Activated T-cell treated with anti-CD3 and anti-CD28 coated beads, Interleukin-2, amount 50 U/mL, for 4 hours (primary cell): ENCODE results near the gene RBFOX1. TPM values are rescaled to one million over a fixed set of nuclear protein-coding genes. Genes with fewer than 3 reads are reported as not detected.
"Not testable (repeated sequence)": the region's sequence is repeated elsewhere in the genome, so short reads cannot be mapped to it uniquely, and the experiment has no call there.

Source experiments
- ATAC-seq, 2 donors: fragments of 200-7000 bp; cut with Tn5 transposase; one replicate each; pipeline ENCODE4 v1.10.0; 2021
- DNase-seq: peaks from one replicate; pipeline ENCODE4 v3.0.0-alpha.2; 2020
- H3K27me3 Mint-ChIP-seq: one replicate; pipeline ENCODE4 v1.8.0; 2021; ENCODE audit warnings: low read depth, mixed read lengths
- H3K36me3 Mint-ChIP-seq: one replicate; pipeline ENCODE4 v1.8.0; 2022; ENCODE audit warnings: mixed read lengths; ENCODE audit not compliant: insufficient read depth
- H3K4me1 Mint-ChIP-seq: one replicate; pipeline ENCODE4 v1.8.0; 2021; ENCODE audit warnings: low read depth, mixed read lengths
- H3K4me3 Mint-ChIP-seq: one replicate; pipeline ENCODE4 v1.8.0; 2021; ENCODE audit warnings: mild to moderate bottlenecking, moderate library complexity, mixed read lengths
- H3K9me3 Mint-ChIP-seq: one replicate; pipeline ENCODE4 v1.8.0; 2021; ENCODE audit warnings: mixed read lengths
- total RNA-seq, 3 donors: library from RNA; stranded (reverse); gene quantifications; one replicate each; pipeline ENCODE4 v1.2.1, GENCODE V29; 2021

RBFOX1 gene
- total RNA-seq, 3 donors from 2014 or later = not detected

DNA sequence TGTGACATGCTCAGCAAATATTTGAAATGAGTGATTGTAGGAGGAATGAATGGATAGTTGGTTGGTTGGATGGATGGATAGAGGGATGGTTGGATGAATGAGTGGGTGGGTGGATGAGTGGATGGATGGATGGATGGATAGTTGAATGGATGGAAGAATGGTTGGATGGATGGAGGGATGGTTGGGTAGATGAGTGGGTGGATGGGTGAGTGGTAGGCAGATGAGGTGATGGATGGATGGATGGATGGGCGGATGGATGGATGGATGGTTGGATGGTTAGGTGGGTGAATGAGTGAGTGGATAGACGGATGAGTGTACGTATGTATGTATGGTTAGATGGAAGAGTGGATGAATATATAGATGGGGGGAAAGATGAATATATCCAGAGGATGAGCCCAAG lies 137.7 kb downstream of the RBFOX1 start:
- ATAC-seq = no peak
- peaks cover 25% of the 10 kb centered on the region for H3K9me3 Mint-ChIP-seq
- H3K27me3 Mint-ChIP-seq = no peaks in the 10 kb centered on the region
- no peak for DNase-seq
- no peaks in the 10 kb centered on the region for H3K4me1 Mint-ChIP-seq
- no peak overlapping the region for H3K4me3 Mint-ChIP-seq
- no peaks in the 10 kb centered on the region for H3K36me3 Mint-ChIP-seq

DNA sequence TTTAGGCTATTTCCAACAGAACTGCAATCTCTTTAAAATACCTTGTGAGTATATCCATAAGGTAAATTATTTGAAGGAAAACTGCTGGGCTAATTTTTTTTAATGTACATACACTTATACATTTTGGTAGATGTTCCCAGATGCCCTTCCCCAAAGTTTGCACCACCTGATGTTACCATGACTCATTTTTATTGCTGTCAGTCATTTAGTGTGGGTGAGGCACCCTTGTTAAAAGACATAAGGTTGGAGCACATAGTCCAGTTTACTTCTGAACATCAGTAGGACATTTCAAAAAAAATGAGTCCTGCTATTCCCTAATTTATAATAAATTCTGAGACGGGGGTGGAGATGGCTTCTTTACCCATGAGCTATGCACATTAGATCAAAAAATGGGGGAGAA lies 138.6 kb downstream of the RBFOX1 start:
- no peaks in the 10 kb centered on the region for H3K27me3 Mint-ChIP-seq
- H3K9me3 Mint-ChIP-seq = peaks cover 25% of the 10 kb centered on the region
- DNase-seq (no peak), ATAC-seq (no peak)
- no peak overlapping the region for H3K4me3 Mint-ChIP-seq
- H3K36me3 Mint-ChIP-seq = no peaks in the 10 kb centered on the region
- no peaks in the 10 kb centered on the region for H3K4me1 Mint-ChIP-seq

DNA sequence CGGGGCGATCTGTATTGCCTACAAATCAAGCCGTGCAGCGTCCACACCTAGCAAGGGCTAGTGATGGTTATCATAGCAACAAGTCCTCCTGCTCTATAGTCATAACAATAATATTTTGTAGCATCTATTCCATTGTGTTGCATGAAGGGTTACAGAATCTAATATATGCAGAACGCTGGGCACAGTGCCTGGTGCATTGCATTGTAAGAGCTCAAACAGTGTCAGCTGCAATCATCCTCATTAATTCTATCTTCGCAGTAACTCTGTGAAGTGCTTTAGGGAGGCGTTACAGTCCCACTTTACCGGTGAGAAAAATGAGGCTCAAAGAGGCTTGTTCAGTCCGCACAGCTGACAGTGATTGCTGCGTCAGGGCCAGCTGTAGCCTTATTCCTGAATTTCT lies 149.4 kb downstream of the RBFOX1 start:
- Mint-ChIP-seq H3K4me3 (no peak overlapping the region), H3K36me3 (no peaks in the 10 kb centered on the region), H3K4me1 (no peaks in the 10 kb centered on the region), H3K27me3 (no peaks in the 10 kb centered on the region), H3K9me3 (peaks cover 4% of the 10 kb centered on the region)
- DNase-seq = no peak
- no peak for ATAC-seq

DNA sequence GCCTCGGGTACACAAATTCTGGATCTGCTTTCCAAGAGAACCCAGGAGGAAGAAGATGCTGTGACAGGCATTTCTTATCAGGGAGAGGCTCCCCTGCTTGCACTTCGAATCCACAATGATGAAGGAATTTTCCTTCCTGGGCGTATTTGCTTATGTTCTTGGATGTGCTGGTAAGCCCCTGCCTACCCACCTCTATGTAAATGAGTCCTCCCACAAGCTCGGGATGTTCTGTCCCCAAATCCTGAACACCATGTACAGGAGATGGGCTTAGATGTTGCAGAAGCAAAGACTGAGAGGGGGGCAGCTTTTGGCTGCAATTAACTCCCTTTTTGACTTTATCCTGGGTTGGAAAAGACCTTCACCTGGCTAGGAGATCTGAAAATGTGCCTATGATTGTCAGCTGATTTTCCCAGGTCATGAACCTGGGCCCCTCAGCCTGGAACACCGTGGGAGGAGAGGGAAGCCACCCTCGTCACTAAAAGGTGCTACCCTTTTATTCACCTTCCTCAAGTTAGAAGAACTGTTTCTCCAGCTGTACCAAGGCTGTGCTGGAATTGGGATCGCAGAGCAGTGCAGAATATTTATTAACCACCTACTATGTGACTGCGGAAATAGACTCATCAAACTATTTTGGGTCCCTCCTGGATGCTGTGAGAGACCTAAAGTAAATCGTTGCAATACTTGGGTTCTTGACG lies 150.1 kb downstream of the RBFOX1 start:
- no peak for ATAC-seq
- Mint-ChIP-seq H3K4me3 (no peak overlapping the region), H3K36me3 (no peaks in the 10 kb centered on the region)

DNA sequence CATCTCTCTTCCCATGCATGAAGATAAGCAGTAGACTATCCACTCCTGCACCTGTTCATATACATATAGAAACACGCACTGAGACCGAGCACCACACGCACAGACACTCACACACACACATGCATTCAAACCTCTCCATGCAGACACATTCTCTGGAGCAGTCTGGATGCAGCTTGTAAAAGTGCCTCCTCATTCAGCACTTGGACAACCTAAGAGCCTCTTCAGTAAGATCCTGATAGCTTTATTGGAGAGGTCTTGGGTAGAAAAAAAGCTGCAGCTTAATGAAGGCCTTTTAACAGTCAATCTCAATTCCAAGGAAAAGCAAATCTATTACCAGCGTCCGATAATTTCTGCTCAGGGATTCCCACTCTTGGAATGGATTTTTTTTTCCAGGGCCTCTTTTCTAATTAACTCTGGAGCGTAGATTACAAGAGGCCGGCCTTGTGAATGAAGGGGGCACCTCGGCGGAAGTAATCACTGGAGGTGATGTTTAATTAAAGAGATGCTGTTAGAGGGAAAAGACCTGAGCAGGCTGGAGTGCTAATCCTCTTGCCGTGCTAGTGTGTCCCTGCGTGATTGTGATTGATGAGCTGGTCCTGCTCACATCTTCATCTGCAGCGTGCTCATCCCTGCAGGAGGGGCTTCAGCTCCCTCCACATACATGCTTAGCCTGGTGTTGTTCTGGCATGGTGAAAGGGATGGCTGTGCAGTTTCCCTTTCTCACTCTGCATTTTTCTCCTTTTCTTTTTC lies 155.1 kb downstream of the RBFOX1 start:
- DNase-seq (no peak), ATAC-seq (no peak)
- no peaks in the 10 kb centered on the region for H3K4me1 Mint-ChIP-seq
- no peaks in the 10 kb centered on the region for H3K36me3 Mint-ChIP-seq
- H3K9me3 Mint-ChIP-seq = peaks cover 22% of the 10 kb centered on the region
- no peak overlapping the region for H3K4me3 Mint-ChIP-seq
- no peaks in the 10 kb centered on the region for H3K27me3 Mint-ChIP-seq

More for the DNA sequence above, 150.1 kb downstream of the RBFOX1 start:
- no peaks in the 10 kb centered on the region for H3K4me1 Mint-ChIP-seq
- H3K27me3 Mint-ChIP-seq = no peaks in the 10 kb centered on the region
- H3K9me3 Mint-ChIP-seq = peaks cover 10% of the 10 kb centered on the region
- no peak for DNase-seq

DNA sequence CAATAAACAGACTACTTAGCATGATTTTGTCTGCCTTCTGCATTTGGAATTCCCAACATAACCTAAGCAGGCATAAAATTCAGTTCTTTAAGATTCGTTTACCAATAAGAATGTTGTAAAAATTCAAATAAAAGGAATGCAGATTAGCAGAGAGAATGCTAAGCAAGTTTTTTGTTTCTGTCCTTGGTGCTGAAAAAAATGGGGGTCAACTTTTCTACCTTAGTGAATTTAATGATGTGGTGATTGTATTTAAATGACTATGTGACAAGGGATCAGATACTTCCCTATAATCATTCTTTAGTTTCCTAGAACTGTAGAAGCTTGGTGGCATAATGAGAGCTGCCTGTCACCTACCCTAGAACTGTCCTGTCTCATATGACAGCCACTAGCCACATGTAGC lies 159.5 kb downstream of the RBFOX1 start:
- no peak for ATAC-seq
- Mint-ChIP-seq H3K27me3 (no peaks in the 10 kb centered on the region), H3K4me3 (no peak overlapping the region), H3K9me3 (peaks cover 20% of the 10 kb centered on the region), H3K36me3 (no peaks in the 10 kb centered on the region), H3K4me1 (no peaks in the 10 kb centered on the region)
- no peak for DNase-seq

DNA sequence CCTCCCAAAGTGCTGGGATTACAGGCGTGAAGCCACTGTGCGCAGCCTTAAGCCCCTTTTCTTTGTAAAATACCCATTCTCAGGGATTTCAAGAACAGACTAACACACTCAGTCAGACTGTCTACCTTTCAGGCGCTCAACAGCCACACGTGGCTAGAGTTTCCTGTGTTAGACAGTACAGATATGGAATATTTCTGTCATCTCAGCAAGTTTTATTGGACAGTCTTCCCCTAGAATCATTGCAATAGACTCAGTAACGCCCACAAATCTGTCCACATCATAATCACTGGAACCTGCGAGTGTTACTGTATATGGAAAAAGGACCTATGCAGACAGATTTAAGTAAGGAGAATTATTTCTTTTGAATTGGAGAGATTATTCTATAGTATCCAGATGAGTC lies 160.5 kb downstream of the RBFOX1 start:
- no peak overlapping the region for H3K4me3 Mint-ChIP-seq
- ATAC-seq = no peak
- DNase-seq = no peak
- H3K9me3 Mint-ChIP-seq = peaks cover 14% of the 10 kb centered on the region
- H3K4me1 Mint-ChIP-seq = no peaks in the 10 kb centered on the region
- H3K27me3 Mint-ChIP-seq = no peaks in the 10 kb centered on the region
- no peaks in the 10 kb centered on the region for H3K36me3 Mint-ChIP-seq

DNA sequence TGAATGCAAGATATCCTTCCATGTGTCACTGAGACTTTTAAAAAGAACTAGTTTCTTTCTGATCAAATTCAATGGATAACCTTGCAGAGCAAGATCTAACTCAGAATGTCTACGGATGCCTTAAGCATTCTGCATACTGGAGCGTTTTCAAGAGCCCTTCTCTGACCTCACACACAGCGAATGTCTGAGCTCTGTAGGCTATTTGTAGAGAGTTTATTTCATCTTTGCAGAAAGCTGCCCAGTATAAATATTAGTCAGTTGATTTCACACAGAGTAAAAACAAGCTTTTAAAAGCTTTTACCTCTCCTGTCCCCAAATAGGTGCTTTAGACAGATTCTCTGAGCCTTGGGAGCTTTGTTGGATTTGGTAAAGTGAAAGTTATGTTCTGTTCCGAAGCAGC lies 165.0 kb downstream of the RBFOX1 start:
- Mint-ChIP-seq H3K4me1 (no peaks in the 10 kb centered on the region), H3K4me3 (no peak overlapping the region), H3K36me3 (no peaks in the 10 kb centered on the region), H3K9me3 (no peaks in the 10 kb centered on the region), H3K27me3 (no peaks in the 10 kb centered on the region)
- ATAC-seq = no peak
- no peak for DNase-seq

DNA sequence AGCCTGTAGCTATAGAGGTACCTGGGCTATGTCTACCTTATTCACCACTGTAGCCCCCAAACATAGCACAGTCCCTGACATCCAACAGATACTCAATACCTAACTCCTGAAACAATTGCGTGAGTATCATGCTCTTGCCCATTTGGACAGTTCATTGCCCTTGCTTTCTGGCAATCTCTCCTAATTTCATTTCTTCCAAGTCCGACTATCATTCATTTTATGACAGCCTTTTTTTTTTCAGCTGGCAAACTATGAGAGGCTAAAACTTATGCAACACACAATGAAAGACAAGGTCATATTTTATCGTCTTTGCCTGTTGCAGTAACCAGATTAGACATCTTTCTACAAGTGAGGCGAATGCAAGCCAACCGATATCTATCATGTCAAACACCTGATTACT lies 169.2 kb downstream of the RBFOX1 start:
- Mint-ChIP-seq H3K27me3 (no peaks in the 10 kb centered on the region), H3K9me3 (no peaks in the 10 kb centered on the region), H3K36me3 (no peaks in the 10 kb centered on the region), H3K4me1 (no peaks in the 10 kb centered on the region), H3K4me3 (no peak overlapping the region)
- no peak for ATAC-seq
- DNase-seq = no peak

DNA sequence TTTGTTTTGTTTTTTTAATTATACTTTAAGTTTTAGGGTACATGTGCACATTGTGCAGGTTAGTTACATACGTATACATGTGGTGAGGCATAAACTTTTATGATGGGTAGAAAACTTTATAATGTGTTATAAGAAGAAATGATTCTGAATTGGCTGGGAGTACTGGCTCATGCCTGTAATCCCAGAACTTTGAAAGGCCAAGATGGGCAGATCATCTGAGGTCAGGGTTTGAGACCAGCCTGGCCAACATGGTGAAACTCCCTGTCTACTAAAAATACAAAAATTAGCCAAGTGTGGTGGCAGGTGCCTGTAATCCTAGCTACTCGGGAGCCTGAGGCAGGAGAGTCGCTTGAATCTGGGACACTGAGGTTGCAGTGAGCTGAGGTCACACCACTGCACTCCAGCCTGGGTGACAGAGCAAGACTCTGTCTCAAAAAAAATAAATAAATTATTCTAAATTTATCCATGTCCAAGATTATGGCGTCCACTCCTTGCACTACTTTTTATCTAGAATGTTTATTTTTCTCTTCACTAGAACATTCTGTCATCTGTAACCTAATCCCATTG lies 170.0 kb downstream of the RBFOX1 start:
- H3K27me3 Mint-ChIP-seq, H3K36me3 Mint-ChIP-seq, ATAC-seq, H3K4me3 Mint-ChIP-seq, DNase-seq, H3K4me1 Mint-ChIP-seq, H3K9me3 Mint-ChIP-seq: not testable (repeated sequence)

DNA sequence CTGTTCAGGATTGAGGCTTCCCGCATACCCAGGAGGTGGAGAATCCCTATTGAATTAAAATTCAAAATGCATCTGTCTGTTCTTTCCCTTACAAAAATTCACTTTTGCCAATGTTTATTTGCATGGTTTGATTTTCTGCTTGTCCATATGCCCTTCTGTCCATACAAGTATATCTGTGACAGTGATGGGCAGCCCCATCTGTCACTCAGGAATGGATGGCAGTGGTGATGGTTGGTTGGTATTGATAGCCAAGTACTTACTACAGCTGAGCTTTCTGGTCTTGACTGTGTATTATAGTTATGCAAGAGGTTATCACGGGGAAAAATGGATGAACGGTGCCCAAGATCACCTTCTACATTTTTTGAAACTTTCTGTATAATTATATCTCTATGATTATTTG lies 171.0 kb downstream of the RBFOX1 start:
- no peaks in the 10 kb centered on the region for H3K4me1 Mint-ChIP-seq
- H3K9me3 Mint-ChIP-seq = no peaks in the 10 kb centered on the region
- ATAC-seq (no peak), DNase-seq (no peak)
- H3K36me3 Mint-ChIP-seq = no peaks in the 10 kb centered on the region
- H3K4me3 Mint-ChIP-seq = no peak overlapping the region
- no peaks in the 10 kb centered on the region for H3K27me3 Mint-ChIP-seq

DNA sequence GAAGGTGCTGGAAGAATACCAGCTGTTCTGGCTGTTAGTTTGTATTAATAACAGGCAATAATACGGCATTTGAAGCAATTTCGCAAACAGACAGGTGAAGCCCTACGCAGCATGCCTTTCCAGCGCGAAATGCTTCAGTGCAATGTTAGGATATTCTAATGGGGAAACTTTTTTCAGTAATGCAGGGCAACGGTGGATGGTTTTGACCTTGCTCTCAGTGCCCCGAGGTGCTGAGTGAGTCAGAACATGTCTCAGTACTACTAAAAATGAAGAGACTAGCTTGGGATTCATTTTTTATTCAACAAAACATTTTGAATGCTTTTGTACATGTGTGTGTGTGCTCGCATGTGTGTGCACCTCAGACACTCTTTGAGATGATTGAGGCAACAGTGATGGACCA lies 172.2 kb downstream of the RBFOX1 start:
- no peaks in the 10 kb centered on the region for H3K27me3 Mint-ChIP-seq
- H3K9me3 Mint-ChIP-seq = peaks cover 3% of the 10 kb centered on the region
- DNase-seq = no peak
- H3K4me1 Mint-ChIP-seq = no peaks in the 10 kb centered on the region
- ATAC-seq = no peak
- no peaks in the 10 kb centered on the region for H3K36me3 Mint-ChIP-seq
- no peak overlapping the region for H3K4me3 Mint-ChIP-seq

DNA sequence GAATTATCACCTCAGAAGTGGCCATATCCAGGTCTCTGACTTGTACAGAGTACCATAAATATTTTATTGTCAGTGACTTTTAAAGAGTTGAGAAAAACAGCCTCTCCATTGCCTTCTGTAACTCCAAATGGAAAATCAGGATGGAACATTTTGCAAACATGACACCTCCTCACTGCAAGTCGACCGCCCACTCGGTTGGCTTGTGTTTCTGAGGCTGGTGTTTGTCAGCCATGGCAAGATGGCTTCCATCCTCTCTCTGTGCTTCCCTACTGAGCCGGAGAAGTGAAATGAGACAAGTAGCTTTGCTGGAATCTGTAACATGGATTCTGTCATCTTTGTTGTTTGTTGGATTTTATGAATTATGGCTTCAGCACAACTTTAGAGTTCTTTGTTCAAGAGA lies 172.8 kb downstream of the RBFOX1 start:
- ATAC-seq (no peak), DNase-seq (no peak)
- H3K36me3 Mint-ChIP-seq = no peaks in the 10 kb centered on the region
- H3K9me3 Mint-ChIP-seq = peaks cover 9% of the 10 kb centered on the region
- no peak overlapping the region for H3K4me3 Mint-ChIP-seq
- H3K27me3 Mint-ChIP-seq = no peaks in the 10 kb centered on the region
- no peaks in the 10 kb centered on the region for H3K4me1 Mint-ChIP-seq

DNA sequence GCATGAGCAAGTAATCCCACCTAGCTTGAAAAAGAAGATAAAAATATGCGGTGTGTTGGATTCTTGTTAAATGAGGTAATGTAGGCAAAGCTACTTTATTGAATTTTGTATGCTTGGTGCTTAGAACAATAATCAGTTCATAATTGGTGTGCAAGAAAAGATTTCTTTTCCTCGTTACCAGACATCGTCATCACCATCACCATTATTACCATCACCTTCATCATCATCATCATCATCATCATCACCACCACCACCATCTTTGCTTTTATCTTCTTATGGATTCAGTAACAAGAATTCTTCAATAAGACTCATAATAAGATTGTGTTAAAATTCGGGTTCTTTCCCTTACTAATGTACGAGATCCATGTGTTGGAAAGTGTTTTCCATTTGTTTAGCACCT lies 173.7 kb downstream of the RBFOX1 start:
- no peaks in the 10 kb centered on the region for H3K4me1 Mint-ChIP-seq
- no peaks in the 10 kb centered on the region for H3K36me3 Mint-ChIP-seq
- DNase-seq (no peak), ATAC-seq (no peak)
- H3K9me3 Mint-ChIP-seq = peaks cover 9% of the 10 kb centered on the region
- H3K4me3 Mint-ChIP-seq = no peak overlapping the region
- no peaks in the 10 kb centered on the region for H3K27me3 Mint-ChIP-seq

DNA sequence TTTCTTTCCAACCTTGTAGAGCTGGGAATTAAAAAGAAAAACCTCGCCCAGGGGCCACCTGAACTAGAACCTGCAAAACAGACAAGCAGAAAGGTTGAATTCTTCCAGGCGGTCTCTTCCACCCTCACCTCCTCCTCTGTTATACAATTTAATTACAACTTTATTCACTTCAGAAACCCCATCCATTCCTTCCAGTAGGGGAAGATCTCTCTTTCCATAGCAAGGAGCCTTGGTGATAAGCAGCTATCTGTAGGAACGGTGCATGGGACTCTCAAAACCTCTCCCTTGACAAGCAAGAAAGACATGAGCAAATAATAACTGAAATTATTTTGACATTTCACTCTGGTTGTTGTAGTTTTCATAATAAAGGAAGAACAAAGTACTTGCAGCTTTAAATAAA lies 176.0 kb downstream of the RBFOX1 start:
- H3K27me3 Mint-ChIP-seq = no peaks in the 10 kb centered on the region
- H3K9me3 Mint-ChIP-seq = peaks cover 13% of the 10 kb centered on the region
- no peak overlapping the region for H3K4me3 Mint-ChIP-seq
- DNase-seq (no peak), ATAC-seq (no peak)
- H3K36me3 Mint-ChIP-seq = no peaks in the 10 kb centered on the region
- H3K4me1 Mint-ChIP-seq = no peaks in the 10 kb centered on the region
